HG03469 (cell line): ENCODE measurements around the gene KLRC2.
"Not testable (repeated sequence)": the region's sequence is repeated elsewhere in the genome, so short reads cannot be mapped to it uniquely, and the experiment has no call there.

Source experiments
- ATAC-seq: cut with Tn5 transposase; IDR thresholded peaks from one replicate; pipeline ENCODE4 v1.9.1; 2021; ENCODE audit warnings: mild to moderate bottlenecking, moderate library complexity, moderate number of reproducible peaks; ENCODE audit not compliant: unreplicated experiment

KLRC2 gene

DNA sequence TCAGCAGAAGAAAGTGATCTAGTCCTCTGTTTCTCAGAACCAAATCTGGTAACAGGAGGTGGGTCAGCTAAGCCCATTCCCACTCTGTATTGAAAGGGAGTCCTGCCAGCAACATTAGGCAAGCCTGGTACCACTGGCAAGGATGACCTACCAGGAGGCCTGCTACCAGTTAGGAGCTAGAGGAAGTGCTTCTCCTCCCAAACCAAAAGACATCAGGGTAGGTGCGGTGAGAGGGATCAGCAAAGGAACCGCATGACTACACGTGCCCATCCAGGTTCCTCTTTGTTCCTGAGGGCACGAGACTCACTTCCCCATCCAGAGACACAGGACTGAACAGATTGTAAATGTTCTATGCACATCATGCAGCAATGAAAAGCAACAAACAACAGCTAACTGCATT is 29.1 kb downstream of the KLRC2 start:
- no peak for ATAC-seq

DNA sequence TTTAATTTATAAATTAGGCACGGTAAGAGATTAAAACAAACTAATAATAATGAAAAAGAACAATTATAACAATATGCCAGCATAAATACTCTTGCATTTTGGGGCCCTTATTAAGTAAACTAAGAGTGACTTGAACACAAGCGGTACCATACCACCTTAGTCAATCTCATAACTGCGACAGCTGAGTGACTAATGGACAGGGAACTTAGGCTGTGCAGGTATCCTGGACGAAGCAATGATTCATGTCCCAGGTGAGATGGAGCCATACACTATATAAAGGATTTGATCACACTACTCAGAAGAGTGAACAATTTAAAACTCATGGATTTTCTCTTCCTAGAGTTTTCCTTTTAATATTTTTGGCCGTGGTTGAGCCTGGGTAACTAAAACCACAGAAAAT is 30.5 kb downstream of the KLRC2 start:
- ATAC-seq = no peak

DNA sequence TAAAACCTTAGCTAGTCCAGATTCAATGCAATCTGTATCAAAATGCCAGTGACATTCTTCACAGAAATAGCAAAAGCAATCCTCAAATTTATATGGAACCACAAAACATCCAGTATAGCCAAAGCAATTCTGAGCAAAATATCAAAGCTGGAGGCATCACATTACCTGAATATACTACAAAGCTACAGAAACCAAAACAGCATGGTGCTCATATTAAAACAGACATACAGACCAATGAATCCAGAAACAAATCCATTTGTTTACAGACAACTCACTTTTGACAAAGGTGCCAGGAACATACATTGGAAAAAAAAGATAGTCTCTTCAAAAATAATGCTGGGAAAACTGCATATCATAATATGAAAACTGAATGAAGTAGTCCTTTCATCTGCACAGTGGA is 31.0 kb downstream of the KLRC2 start:
- no peak for ATAC-seq

DNA sequence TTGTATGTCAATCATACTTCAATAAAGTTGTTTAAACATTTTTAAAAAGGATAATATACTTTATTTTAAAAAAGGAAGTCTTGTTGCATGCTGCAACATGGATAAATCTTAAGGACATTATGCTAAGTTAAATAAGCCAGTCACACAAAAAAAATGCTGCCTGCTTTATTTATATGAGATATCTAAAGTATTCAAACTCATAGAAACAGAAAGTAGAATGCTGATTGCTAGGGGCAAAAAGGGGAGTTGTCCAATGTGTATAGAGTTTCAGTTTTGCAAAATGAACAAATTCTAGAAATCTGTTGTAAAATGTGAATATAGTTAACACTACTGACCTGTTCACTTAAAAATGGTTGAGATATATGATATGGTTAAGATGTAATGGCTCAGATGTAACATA is 35.0 kb downstream of the KLRC2 start:
- no peak for ATAC-seq

DNA sequence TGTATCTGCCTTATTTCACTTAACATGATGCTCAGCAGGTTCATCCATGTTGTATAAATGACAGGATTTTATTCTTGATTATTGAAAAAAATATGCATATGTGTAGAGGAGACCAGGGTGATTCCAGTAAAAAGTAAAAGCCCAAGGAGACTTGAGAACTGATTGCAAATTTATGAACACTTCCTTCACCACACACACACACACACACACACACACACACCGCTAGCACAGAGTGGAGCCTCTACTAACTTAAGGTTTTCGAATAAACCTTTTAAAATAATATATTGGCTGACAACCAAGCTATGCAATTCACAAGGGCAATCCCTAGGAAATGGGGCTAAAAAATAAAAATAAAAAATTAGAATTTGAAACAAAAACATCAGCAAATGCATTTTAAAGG is 37.6 kb downstream of the KLRC2 start:
- ATAC-seq = no peak

DNA sequence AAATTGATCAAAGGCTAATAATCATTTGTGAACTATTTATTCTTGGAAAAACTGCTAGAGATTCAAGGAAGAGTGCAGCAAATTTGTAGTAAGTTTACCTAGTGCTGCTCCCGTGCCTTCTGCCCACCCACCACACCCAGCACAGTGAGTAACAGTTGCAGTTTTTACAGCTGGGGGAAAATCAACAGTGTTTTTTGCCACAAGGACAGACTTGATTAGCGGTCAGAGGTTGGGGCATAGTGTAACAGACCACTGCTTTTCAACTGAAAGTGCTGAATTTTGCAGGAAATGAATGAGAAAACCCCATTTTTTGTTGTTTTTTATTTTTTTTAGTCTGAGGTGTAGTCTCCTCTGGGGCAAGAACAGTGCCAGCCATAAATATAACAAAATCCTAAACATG is 38.5 kb downstream of the KLRC2 start:
- no peak for ATAC-seq

DNA sequence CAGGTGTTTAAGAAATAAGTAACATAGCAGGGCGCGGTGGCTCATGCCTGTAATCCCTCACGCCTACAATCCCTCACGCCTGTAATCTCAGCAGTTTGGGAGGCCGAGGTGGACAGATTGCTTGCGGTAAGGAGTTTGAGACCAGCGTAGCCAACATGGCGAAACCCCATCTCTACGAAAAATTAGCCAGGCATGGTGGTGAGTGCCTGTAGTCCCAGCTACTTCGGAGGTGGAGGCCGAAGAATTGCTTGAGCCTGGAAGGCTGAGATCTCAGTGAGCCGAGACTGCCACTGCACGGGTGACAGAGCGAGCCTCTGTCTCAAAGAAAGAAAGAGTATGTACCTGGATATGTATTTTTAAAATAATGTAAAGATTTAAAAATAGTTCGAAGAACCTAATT is 39.6 kb downstream of the KLRC2 start:
- ATAC-seq = not testable (repeated sequence)

DNA sequence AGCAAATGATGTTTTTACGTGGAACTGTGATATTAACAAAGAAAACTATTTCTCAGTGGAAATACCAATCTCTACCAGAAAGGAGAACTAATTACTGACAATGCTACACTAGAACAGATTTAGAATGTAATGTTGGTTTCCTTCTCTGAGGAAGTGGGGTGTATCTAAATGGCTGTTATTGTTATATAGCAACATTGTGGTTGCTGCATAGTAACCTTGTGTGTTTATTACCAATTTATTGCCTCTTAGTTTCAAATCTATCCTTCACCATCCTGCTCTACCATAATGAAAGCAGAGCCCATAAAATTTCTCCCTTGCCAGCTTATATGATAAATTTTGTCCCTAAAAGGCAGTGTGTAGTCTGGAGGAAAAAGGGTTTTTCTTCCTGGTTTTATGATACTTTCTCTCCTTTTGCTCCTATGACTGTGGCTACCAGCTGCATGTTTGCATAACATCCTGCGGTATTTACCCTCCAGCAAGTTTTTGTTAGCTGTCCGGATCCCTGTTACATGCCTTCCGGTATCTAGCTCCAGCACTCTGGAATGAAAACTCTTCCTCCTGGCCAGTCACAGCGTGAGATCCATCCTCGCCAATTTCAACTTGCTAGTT is 40.3 kb downstream of the KLRC2 start:
- peak; percentile 84 for ATAC-seq

DNA sequence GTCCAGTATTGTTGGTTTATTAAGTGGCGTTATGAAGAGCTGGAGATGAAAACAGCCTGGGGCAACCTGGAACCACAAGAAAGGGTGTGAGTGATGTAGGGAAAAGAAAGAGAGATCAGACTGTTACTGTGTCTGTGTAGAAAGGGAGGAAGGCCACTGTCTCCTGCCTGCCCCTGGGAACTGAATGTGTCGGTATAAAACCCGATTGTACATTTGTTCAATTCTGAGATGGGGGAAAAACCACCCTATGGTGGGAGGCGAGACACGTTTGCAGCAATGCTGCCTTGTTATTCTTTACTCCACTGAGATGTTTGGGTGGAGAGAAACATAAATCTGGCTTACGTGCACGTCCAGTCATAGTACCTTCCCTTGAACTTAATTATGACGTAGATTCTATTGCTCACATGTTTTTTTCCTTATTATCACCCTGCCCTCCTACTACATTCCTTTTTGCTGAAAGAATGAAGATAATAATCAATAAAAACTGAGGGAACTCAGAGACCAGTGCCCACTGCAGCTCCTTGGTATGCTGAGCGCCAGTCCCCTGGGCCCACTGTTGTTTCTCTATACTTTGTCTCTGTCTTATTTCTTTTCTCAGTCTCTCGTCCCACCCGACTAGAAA is 41.2 kb downstream of the KLRC2 start:
- ATAC-seq = not testable (repeated sequence)

DNA sequence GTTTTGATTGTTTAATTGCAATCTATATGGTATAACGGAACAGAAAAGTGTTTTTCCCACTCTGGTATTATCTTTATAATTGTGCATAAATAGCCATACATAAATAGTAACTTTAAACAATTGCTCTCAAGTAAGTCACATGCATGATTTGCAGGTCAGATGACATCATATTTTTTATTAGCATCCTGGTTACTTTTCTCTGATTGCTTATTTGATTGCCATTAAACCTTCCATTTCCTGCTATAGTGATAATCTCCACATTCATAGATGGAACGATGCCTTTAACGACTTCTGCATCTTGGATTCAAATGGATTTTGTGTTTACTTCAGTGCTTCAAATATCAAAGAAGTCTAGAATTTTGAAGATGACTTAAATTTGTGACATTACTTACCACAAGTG is 42.5 kb downstream of the KLRC2 start:
- no peak for ATAC-seq

DNA sequence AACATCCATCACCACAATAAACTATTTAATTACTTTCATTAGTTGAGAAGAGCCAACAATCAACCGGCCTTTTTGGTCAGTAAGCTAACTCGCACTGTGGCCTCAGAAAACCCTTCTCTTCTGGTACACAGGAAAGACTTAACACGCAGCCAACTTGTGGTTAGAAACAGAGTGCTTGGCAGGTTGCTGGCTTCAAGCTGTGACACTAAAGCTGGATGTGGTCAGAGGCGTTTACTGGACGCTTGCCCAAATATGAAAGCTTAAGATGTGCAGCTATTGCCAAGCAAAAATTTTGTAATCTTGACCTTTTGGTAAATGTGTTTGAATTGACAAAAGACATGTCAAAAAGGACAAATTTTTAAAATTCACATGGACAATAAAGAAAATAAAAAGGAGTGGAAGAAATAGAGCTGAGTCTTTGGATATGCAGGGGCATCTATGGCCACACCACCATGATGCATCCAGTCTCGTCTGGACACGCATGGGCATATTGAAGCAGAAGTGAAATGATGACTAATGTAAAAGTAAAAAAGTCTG is 43.3 kb downstream of the KLRC2 start:
- ATAC-seq = peak; percentile 33

DNA sequence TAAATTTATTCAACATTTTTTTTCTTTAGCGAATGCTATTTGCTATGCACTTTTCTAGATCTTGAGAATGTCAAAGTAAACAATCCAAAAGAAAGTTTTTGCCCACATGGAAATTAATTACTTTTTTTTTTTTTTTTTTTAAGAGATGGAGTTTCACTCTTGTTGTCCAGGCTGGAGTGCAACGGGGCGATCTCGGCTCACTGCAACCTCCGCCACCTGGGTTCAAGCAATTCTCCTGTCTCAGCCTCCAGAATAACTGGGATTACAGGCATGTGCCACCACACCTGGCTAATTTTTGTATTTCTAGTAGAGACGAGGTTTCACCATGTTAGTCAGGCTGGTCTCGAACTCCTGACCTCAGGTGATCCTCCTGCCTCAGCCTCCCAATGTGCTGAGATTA is 44.8 kb downstream of the KLRC2 start:
- ATAC-seq = not testable (repeated sequence)

DNA sequence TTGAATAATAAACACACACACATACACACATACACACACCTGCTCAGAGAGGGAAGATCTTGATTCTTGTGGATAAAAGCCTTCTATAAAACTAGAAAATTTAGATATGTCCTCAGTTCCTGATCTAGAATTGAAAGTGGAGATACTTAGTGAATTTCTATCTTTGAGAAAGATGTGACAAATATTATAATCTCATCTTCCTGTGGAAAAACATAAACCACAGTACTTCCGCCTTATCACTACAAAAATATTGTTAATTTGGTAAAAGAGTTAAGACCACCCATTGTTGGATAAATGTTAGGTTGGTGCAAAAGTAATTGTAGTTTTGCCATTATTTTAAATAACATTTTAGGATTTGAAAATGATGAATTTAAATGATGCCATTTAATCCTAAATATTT is 45.9 kb downstream of the KLRC2 start, which contains the start of gene KLRK1:
Gene KLRK1, minus strand, starts transcription at position 138 of the 400 bp plus-strand sequence. CDS start 1,231 bp downstream, outside the sequence.
- ATAC-seq = no peak

DNA sequence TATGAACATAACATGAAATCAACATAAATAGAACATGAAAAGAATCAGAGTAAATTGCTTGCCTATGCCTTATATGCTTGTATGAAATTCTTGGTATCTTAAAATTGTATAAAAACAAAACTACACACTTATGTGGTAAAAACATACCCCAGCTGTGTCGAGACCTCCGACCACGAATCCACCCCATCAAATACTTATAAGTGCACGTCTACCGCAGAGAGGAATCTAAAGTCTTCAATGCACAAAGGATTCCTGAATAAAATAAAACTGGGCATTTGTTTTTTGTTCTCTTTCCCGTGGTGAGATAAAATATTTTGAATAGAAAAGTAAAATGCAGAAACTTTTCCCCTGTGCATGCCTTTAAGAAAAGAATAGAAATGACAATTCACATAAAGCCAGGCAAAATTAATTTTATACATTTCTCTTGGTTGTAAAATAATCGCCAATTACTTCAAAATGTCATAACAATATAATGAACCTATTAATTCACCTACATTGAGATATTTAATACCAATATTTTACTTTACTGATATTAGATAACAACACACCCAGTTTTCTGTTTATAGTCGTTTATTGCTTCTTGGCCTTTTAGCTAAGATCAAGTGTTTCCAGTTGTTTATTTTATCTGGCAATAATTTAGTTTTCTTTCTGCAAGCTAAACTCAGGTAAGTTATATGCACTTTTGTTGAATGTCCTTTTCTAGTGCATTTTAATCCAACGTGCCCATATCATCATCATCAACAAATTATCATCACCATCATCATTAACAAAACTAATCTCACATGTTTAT is 47.0 kb downstream of the KLRC2 start:
- no peak for ATAC-seq

DNA sequence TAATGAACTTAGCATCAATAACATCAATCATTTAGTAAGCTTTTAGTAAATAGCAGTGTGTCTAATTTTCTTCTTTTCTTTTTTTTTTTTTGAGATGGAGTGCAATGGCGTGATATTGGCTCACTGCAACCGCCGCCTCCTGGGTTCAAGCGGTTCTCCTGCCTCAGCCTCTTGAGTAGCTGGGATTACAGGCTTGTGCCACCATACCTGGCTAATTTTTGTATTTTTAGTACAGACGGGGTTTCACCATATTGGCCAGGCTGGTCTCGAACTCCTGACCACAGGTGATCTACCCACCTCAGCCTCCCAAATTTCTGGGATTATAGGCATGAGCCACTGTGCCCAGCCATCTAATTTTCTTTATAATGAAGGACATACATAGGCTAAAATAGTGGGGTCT is 48.3 kb downstream of the KLRC2 start:
- not testable (repeated sequence) for ATAC-seq

DNA sequence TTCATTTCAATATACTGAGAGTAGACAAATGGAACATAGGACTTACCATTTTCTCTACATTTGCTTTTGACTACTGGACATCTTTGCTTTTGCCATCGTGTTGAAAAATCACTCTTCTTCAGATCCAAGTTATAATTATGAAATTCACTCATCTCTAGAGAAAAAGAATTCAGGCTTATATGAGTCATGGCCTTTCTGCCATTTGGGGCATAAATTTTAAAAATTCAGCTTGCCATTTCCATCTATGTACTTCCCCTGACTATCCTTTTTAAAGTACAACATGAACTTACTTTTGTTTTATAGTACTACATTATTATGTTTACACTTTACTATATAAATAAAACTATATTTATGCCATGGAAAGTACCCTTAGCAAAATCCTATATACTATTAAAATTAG is 49.0 kb downstream of the KLRC2 start:
- no peak for ATAC-seq

DNA sequence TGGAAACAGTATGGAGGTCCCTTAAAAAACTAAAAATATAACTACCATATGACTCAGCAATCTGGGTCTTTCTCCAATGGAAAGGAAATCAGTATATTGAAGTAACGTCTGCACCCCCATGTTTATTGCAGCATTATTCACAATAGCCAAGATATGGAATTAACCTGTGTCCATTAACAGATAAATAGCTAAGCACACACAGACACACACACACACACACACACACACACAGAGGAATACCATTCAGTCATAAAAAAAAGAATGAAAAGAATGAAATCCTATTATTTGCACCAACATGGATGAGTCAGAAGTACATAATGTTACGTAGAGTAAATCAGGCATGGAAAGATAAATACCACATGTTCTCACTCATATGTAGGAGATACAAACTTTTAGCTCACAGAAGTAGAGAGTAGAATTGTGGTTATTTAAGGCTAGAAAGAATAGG is 50.6 kb downstream of the KLRC2 start:
- ATAC-seq = no peak

DNA sequence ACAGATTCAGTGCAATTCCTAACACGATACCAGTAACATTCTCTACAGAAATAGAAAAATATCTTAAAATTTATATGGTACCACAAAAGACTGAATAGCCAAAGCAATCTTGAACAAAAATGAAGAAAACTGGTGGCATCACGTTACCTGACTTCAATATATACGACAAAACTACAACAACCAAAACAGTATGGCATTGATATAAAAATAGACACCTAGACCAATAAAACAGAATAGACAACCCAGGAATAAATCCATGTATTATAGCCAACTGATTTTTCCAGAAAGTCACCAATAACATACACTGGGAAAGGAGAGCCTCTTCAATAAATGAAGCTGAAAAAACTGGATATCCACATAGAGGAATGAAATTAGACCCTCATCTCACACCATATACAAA is 51.6 kb downstream of the KLRC2 start:
- no peak for ATAC-seq

DNA sequence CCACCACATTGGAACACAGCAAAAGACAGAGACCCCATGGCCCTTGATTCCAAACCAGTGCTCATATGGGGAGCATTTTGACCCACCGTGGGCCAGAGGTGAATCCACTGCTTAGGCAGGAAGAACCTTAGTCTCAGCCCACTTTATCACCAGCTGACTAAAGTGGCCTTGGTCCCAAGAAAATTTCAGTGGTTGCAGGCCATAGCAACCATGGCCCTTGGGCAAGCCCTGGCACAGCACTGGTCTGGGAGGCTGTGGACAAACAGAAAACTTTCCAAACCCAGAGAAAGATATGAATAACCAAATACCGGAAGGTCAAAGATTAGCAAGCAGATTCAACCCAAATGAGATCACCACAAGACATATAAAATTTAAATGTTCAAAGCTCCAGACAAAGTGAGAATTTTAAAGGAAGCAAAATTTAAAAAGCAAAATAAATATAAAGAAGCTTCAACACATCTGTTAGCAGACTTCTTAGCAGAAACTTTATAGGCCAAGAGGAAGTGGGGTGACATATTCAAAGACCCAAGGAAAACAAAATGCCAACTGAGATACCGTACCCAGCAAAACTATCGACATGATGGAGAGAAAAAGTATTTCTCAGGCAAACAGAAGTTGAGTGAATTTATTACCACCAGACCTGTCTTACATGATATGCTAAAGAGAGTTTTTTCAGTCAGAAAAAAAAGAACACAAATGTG is 53.7 kb downstream of the KLRC2 start:
- no peak for ATAC-seq
